G401 (cell line): Measurements from ENCODE around the gene FGF4. TPM values are rescaled to one million over a fixed set of nuclear protein-coding genes. Genes with fewer than 3 reads are reported as not detected.
A peak's percentile ranks its signal among the peaks of the same experiment; 100 is the strongest.

ENCODE experiments used
- DNase-seq: peaks from one replicate; pipeline ENCODE4 v3.0.0-alpha.2; 2015; ENCODE audit warnings: low spot score
- in situ Hi-C: cut with HindIII; loops from 2 replicates; pipeline ENCODE4 v1.10.0; 2016; ENCODE audit warnings: low sequenced_read_pairs, mixed read lengths
- total RNA-seq: library from RNA; depleted of rRNA; stranded (reverse); fragments of >200 nt; shearing (Covaris generic); gene quantifications from 2 replicates; pipeline ENCODE4 v1.2.3, GENCODE V29; 2014; rRNA removed

FGF4 gene
- total RNA-seq = not detected in 2 replicates

GRCh38 chr11:69775163-69775755 is at the start of gene FGF4:
Gene FGF4 (minus strand): TSS chr11:69775341. CDS start chr11:69775084, 257 bp downstream.
- no peak for DNase-seq
- in situ Hi-C loops = no loop called here

GRCh38 chr11:69823641-69824265 is 48.6 kb upstream of the FGF4 start:
- no peak for DNase-seq
- in situ Hi-C loops = no loop called here

- in situ Hi-C loops = no loop called here
- peak; percentile 75 for DNase-seq
Measured at GRCh38 chr11:69822676-69823494, 47.7 kb upstream of the FGF4 start.

- in situ Hi-C loops = no loop called here
- peak; percentile 92 for DNase-seq
Measured at GRCh38 chr11:69821511-69822040, 46.4 kb upstream of the FGF4 start.

- in situ Hi-C loops = no loop called here
- no peak for DNase-seq
Measured at GRCh38 chr11:69820441-69820840, 45.3 kb upstream of the FGF4 start.

GRCh38 chr11:69819541-69820070 is 44.5 kb upstream of the FGF4 start:
- in situ Hi-C loops = no loop called here
- DNase-seq = peak; percentile 58

- DNase-seq = no peak
Measured at GRCh38 chr11:69818603-69819441, 43.7 kb upstream of the FGF4 start, which contains the start of gene FGF3. Gene FGF3 (minus strand): TSS chr11:69819416. CDS start chr11:69818933, 483 bp downstream.

GRCh38 chr11:69818231-69818602 is 43.1 kb upstream of the FGF4 start:
- in situ Hi-C loops = no loop called here
- no peak for DNase-seq

More at GRCh38 chr11:69818603-69819441, 43.7 kb upstream of the FGF4 start, which contains the start of gene FGF3:
- in situ Hi-C loops = no loop called here

GRCh38 chr11:69817265-69818230 is 42.4 kb upstream of the FGF4 start:
- peak; percentile 47 for DNase-seq
- in situ Hi-C loops = no loop called here

GRCh38 chr11:69816671-69817070 is 41.5 kb upstream of the FGF4 start:
- in situ Hi-C loops = no loop called here
- DNase-seq = no peak

- in situ Hi-C loops = no loop called here
- DNase-seq = no peak
Measured at GRCh38 chr11:69815973-69816372, 40.8 kb upstream of the FGF4 start.

- in situ Hi-C loops = no loop called here
- no peak for DNase-seq
Measured at GRCh38 chr11:69814902-69815301, 39.8 kb upstream of the FGF4 start.

GRCh38 chr11:69814411-69814810 is 39.3 kb upstream of the FGF4 start:
- no peak for DNase-seq
- in situ Hi-C loops = no loop called here

GRCh38 chr11:69813839-69814238 is 38.7 kb upstream of the FGF4 start:
- no peak for DNase-seq
- in situ Hi-C loops = no loop called here

- DNase-seq = no peak
Measured at GRCh38 chr11:69812946-69813345, 37.8 kb upstream of the FGF4 start.

GRCh38 chr11:69812256-69812655 is 37.1 kb upstream of the FGF4 start:
- DNase-seq = no peak
- in situ Hi-C loops = no loop called here

More at GRCh38 chr11:69812946-69813345, 37.8 kb upstream of the FGF4 start:
- in situ Hi-C loops = no loop called here

GRCh38 chr11:69811431-69811830 is 36.3 kb upstream of the FGF4 start:
- in situ Hi-C loops = no loop called here
- DNase-seq = no peak
